PC-9 (cell line): Measurements from ENCODE around the gene NGEF.

Source experiments
- CTCF ChIP-seq: fragments of 200-600 bp; sonication (generic); conservative IDR thresholded peaks from 2 replicates; pipeline ENCODE4 v1.6.1; 2017; ENCODE audit warnings: mixed run types, antibody characterized with exemption, mild to moderate bottlenecking, moderate library complexity
- EZH2 ChIP-seq: fragments of 200-600 bp; sonication (generic); IDR thresholded peaks from 2 replicates; pipeline ENCODE4 v1.8.0; 2017; ENCODE audit warnings: antibody characterized with exemption, low read depth

- TF ChIP-seq CTCF = no peak
- TF ChIP-seq EZH2 = no peak
Observed at GRCh38 chr2:233047667-233048066, 34.6 kb upstream of the NGEF start.
